SK-N-DZ (cell line): ENCODE measurements around the gene FNDC3B.
"Not testable (repeated sequence)": the region's sequence is repeated elsewhere in the genome, so short reads cannot be mapped to it uniquely, and the experiment has no call there.

Experiments
- DNase-seq: peaks from one replicate; pipeline ENCODE4 v3.0.0-alpha.2; 2015; ENCODE audit warnings: low spot score

The FNDC3B gene

GRCh38 chr3:172232579-172233212 lies 193.3 kb downstream of the FNDC3B start:
- DNase-seq, result no peak

- no peak for DNase-seq
These were observed 194.3 kb downstream of the FNDC3B start for GRCh38 chr3:172233474-172234277.

GRCh38 chr3:172235698-172236097 lies 196.3 kb downstream of the FNDC3B start:
- DNase-seq, result no peak

- no peak for DNase-seq
These were observed 197.7 kb downstream of the FNDC3B start for GRCh38 chr3:172236771-172237742.

- DNase-seq, result no peak
These were observed 198.8 kb downstream of the FNDC3B start for GRCh38 chr3:172238188-172238587.

- no peak for DNase-seq
These were observed 199.9 kb downstream of the FNDC3B start for GRCh38 chr3:172239218-172239790.

GRCh38 chr3:172241405-172241804 lies 202.0 kb downstream of the FNDC3B start:
- no peak for DNase-seq

- DNase-seq, result not testable (repeated sequence)
These were observed 203.1 kb downstream of the FNDC3B start for GRCh38 chr3:172242471-172242870.

- DNase-seq, result not testable (repeated sequence)
These were observed 204.0 kb downstream of the FNDC3B start for GRCh38 chr3:172243376-172243775.

GRCh38 chr3:172244011-172244410 lies 204.6 kb downstream of the FNDC3B start:
- DNase-seq, result no peak

- no peak for DNase-seq
These were observed 205.9 kb downstream of the FNDC3B start for GRCh38 chr3:172245241-172245640.

- DNase-seq, result no peak
These were observed 206.9 kb downstream of the FNDC3B start for GRCh38 chr3:172246107-172246844.

- DNase-seq, result no peak
These were observed 208.3 kb downstream of the FNDC3B start for GRCh38 chr3:172247525-172248274.

GRCh38 chr3:172249039-172249438 lies 209.7 kb downstream of the FNDC3B start:
- no peak for DNase-seq

GRCh38 chr3:172251211-172251610 lies 211.8 kb downstream of the FNDC3B start:
- DNase-seq, result no peak

GRCh38 chr3:172253200-172253599 lies 213.8 kb downstream of the FNDC3B start:
- DNase-seq, result no peak

GRCh38 chr3:172254542-172254941 lies 215.2 kb downstream of the FNDC3B start:
- DNase-seq, result no peak

GRCh38 chr3:172255321-172255720 lies 215.9 kb downstream of the FNDC3B start:
- not testable (repeated sequence) for DNase-seq

GRCh38 chr3:172256101-172256734 lies 216.8 kb downstream of the FNDC3B start:
- DNase-seq, result no peak
